ENCODE results near the gene COL1A1.
A peak's percentile ranks its signal among the peaks of the same experiment; 100 is the strongest.

Gene COL1A1

GRCh38 chr17:50199803-50200456 is 1.5 kb downstream of the COL1A1 start:
- peak; percentile 67 for DNase-seq

GRCh38 chr17:50199211-50199802 is 2.1 kb downstream of the COL1A1 start:
- DNase-seq = no peak

- peak; percentile 39 for DNase-seq
Observed at GRCh38 chr17:50198026-50198669, 3.3 kb downstream of the COL1A1 start.

- no peak for DNase-seq
Observed at GRCh38 chr17:50196826-50197225, 4.6 kb downstream of the COL1A1 start.

- no peak for DNase-seq
Observed at GRCh38 chr17:50196036-50196435, 5.4 kb downstream of the COL1A1 start.

GRCh38 chr17:50194934-50195865 is 6.2 kb downstream of the COL1A1 start:
- DNase-seq = no peak

- no peak for DNase-seq
Observed at GRCh38 chr17:50194140-50194933, 7.1 kb downstream of the COL1A1 start.

- no peak for DNase-seq
Observed at GRCh38 chr17:50192618-50193291, 8.7 kb downstream of the COL1A1 start.

GRCh38 chr17:50192144-50192617 is 9.2 kb downstream of the COL1A1 start:
- no peak for DNase-seq

GRCh38 chr17:50191359-50192143 is 9.9 kb downstream of the COL1A1 start:
- no peak for DNase-seq

- DNase-seq = no peak
Observed at GRCh38 chr17:50190603-50191358, 10.7 kb downstream of the COL1A1 start.

- no peak for DNase-seq
Observed at GRCh38 chr17:50190293-50190602, 11.2 kb downstream of the COL1A1 start.

GRCh38 chr17:50189550-50190292 is 11.7 kb downstream of the COL1A1 start:
- no peak for DNase-seq

- DNase-seq = no peak
Observed at GRCh38 chr17:50188921-50189549, 12.4 kb downstream of the COL1A1 start.

GRCh38 chr17:50188531-50188920 is 12.9 kb downstream of the COL1A1 start:
- no peak for DNase-seq

- DNase-seq = no peak
Observed at GRCh38 chr17:50187751-50188530, 13.5 kb downstream of the COL1A1 start.

- DNase-seq = no peak
Observed at GRCh38 chr17:50187394-50187725, 14.1 kb downstream of the COL1A1 start.

GRCh38 chr17:50186661-50187393 is 14.6 kb downstream of the COL1A1 start:
- DNase-seq = no peak
